ENCODE results near the gene WDR27.
A peak's percentile ranks its signal among the peaks of the same experiment; 100 is the strongest.

Gene WDR27

GRCh38 chr6:169738204-169738975, 36.6 kb upstream of the WDR27 start:
- Histone ChIP-seq H3K36me3 (no peaks in the 10 kb centered on the region), H3K4me1 (no peaks in the 10 kb centered on the region), H3K4me3 (ENCODE audit: low read depth, low read length) (no peak overlapping the region), H3K9me3 (no peaks in the 10 kb centered on the region), H3K27me3 (no peaks in the 10 kb centered on the region)
- TF ChIP-seq CTCF (IDR thresholded peaks at IDR 0.05; ENCODE audit: low read depth, low read length), result no peak
- peak; percentile 19 for DNase-seq

- no peak for DNase-seq
- TF ChIP-seq CTCF (IDR thresholded peaks at IDR 0.05; ENCODE audit: low read depth, low read length), result no peak
- Histone ChIP-seq H3K4me1 (no peaks in the 10 kb centered on the region), H3K4me3 (ENCODE audit: low read depth, low read length) (no peak overlapping the region), H3K36me3 (no peaks in the 10 kb centered on the region), H3K27me3 (no peaks in the 10 kb centered on the region), H3K9me3 (no peaks in the 10 kb centered on the region)
Measured at GRCh38 chr6:169729961-169730360, 28.1 kb upstream of the WDR27 start.

GRCh38 chr6:169726963-169727362, 25.1 kb upstream of the WDR27 start:
- Histone ChIP-seq H3K36me3 (no peaks in the 10 kb centered on the region), H3K27me3 (no peaks in the 10 kb centered on the region), H3K4me3 (ENCODE audit: low read depth, low read length) (no peak overlapping the region), H3K4me1 (peaks cover 2% of the 10 kb centered on the region; the same call in 1 of the 2 replicates), H3K9me3 (no peaks in the 10 kb centered on the region)
- no peak for DNase-seq
- TF ChIP-seq CTCF (IDR thresholded peaks at IDR 0.05; ENCODE audit: low read depth, low read length), result no peak

- Histone ChIP-seq H3K36me3 (no peaks in the 10 kb centered on the region), H3K4me1 (peaks cover 5% of the 10 kb centered on the region; the same call in 1 of the 2 replicates), H3K4me3 (ENCODE audit: low read depth, low read length) (peak overlapping the region; percentile 85), H3K27me3 (no peaks in the 10 kb centered on the region), H3K9me3 (no peaks in the 10 kb centered on the region)
- no peak for DNase-seq
- TF ChIP-seq CTCF (IDR thresholded peaks at IDR 0.05; ENCODE audit: low read depth, low read length), result no peak
Measured at GRCh38 chr6:169726049-169726400, 24.2 kb upstream of the WDR27 start.

GRCh38 chr6:169725125-169726048, 23.6 kb upstream of the WDR27 start:
- TF ChIP-seq CTCF (IDR thresholded peaks at IDR 0.05; ENCODE audit: low read depth, low read length), result no peak
- peaks cover 5% of the 10 kb centered on the region; the same call in 1 of the 2 replicates for H3K4me1 ChIP-seq
- no peaks in the 10 kb centered on the region for H3K9me3 ChIP-seq
- H3K4me3 ChIP-seq (ENCODE audit: low read depth, low read length), result peak overlapping the region; percentile 85
- peak; percentile 37 for DNase-seq
- H3K27me3 ChIP-seq, result no peaks in the 10 kb centered on the region
- no peaks in the 10 kb centered on the region for H3K36me3 ChIP-seq

All from BE2C (cell line).